OCI-LY3 (cell line): ENCODE results near the gene SUPT3H.

Experiments
- H2AFZ ChIP-seq: fragments of 200-600, 300-600 bp; shearing (Covaris generic); 2 replicates; pipeline ENCODE4 v1.6.0; 2014; ENCODE audit warnings: antibody characterized with exemption, low read depth, low read length
- H3K27ac ChIP-seq: fragments of 200-600, 300-600 bp; sonication (generic); 2 replicates; pipeline ENCODE4 v1.5.1; 2014; ENCODE audit warnings: mild to moderate bottlenecking, low read length, moderate library complexity, mixed read lengths
- H3K27me3 ChIP-seq: fragments of 200-600, 300-600 bp; sonication (generic); 2 replicates; pipeline ENCODE4 v1.6.1; 2014; ENCODE audit warnings: low read depth, low read length, mixed read lengths
- H3K36me3 ChIP-seq: fragments of 200-600, 300-600 bp; sonication (generic); replicated peaks from 2 replicates; pipeline ENCODE3; 2014; ENCODE audit warnings: low read depth, low read length, mixed read lengths
- H3K4me1 ChIP-seq: fragments of 300-600, 200-600 bp; sonication (generic); 2 replicates; pipeline ENCODE4 v1.6.1; 2014; ENCODE audit warnings: low read length, mixed read lengths
- H3K4me2 ChIP-seq: fragments of 200-600, 300-600 bp; sonication (generic); 2 replicates; pipeline ENCODE4 v1.6.1; 2014; ENCODE audit warnings: low read length, mixed read lengths
- H3K4me3 ChIP-seq: fragments of 300-600, 200-600 bp; sonication (generic); 2 replicates; pipeline ENCODE4 v1.5.1; 2014; ENCODE audit warnings: antibody characterized with exemption, mild to moderate bottlenecking, low read length, moderate library complexity
- H3K79me2 ChIP-seq: fragments of 300-600, 200-600 bp; shearing (Covaris generic); 2 replicates; pipeline ENCODE4 v1.6.1; 2014; ENCODE audit warnings: mild to moderate bottlenecking, low read length, mixed read lengths
- H3K9ac ChIP-seq: fragments of 300-600, 200-600 bp; shearing (Covaris generic); 2 replicates; pipeline ENCODE4 v1.6.0; 2014; ENCODE audit warnings: mild to moderate bottlenecking, low read length, moderate library complexity
- H3K9me3 ChIP-seq: fragments of 200-600, 300-600 bp; shearing (Covaris generic); 2 replicates; pipeline ENCODE4 v1.6.1; 2014; ENCODE audit warnings: low read length, mixed read lengths; ENCODE audit not compliant: insufficient read depth
- H4K20me1 ChIP-seq: fragments of 200-600, 300-600 bp; sonication (generic); 2 replicates; pipeline ENCODE4 v1.6.1; 2016; ENCODE audit warnings: low read length, mixed read lengths; ENCODE audit not compliant: insufficient read depth
- EZH2phosphoT487 ChIP-seq: fragments of 200-600 bp; shearing (Covaris generic); IDR thresholded peaks from 2 replicates; pipeline ENCODE4 v1.6.1; 2018; ENCODE audit warnings: antibody characterized with exemption, mixed run types, low read depth
- TF ChIP-seq, protein P1 (sequence below): fragments of 200-600, 300-600 bp; sonication (generic); IDR thresholded peaks from 2 replicates; pipeline ENCODE4 v1.5.1; 2014; ENCODE audit warnings: antibody characterized with exemption, low read length, low read depth

Gene SUPT3H

DNA sequence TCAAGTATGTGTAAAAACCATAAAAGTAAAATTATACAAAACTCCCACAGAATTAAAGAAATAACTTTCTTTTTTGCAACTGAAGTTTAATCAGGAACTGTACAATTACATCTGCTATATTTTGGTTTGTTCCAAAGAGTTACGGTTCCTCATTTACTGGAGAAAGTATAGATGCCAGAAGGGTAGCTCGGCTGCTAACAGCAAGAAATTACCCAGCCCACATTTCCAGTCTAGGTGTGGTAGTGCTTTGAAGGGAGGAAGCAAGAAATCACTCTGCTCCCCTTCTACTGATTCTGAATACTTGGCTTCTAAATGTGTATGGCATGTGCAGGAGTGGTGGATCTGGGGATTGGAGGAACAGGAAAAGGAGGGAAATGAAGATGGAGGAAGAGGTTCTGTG, 549.0 kb downstream of the SUPT3H start:
- TF ChIP-seq EZH2phosphoT487: no peak
- TF ChIP-seq, protein P1, sequence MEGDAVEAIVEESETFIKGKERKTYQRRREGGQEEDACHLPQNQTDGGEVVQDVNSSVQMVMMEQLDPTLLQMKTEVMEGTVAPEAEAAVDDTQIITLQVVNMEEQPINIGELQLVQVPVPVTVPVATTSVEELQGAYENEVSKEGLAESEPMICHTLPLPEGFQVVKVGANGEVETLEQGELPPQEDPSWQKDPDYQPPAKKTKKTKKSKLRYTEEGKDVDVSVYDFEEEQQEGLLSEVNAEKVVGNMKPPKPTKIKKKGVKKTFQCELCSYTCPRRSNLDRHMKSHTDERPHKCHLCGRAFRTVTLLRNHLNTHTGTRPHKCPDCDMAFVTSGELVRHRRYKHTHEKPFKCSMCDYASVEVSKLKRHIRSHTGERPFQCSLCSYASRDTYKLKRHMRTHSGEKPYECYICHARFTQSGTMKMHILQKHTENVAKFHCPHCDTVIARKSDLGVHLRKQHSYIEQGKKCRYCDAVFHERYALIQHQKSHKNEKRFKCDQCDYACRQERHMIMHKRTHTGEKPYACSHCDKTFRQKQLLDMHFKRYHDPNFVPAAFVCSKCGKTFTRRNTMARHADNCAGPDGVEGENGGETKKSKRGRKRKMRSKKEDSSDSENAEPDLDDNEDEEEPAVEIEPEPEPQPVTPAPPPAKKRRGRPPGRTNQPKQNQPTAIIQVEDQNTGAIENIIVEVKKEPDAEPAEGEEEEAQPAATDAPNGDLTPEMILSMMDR: no peak

DNA sequence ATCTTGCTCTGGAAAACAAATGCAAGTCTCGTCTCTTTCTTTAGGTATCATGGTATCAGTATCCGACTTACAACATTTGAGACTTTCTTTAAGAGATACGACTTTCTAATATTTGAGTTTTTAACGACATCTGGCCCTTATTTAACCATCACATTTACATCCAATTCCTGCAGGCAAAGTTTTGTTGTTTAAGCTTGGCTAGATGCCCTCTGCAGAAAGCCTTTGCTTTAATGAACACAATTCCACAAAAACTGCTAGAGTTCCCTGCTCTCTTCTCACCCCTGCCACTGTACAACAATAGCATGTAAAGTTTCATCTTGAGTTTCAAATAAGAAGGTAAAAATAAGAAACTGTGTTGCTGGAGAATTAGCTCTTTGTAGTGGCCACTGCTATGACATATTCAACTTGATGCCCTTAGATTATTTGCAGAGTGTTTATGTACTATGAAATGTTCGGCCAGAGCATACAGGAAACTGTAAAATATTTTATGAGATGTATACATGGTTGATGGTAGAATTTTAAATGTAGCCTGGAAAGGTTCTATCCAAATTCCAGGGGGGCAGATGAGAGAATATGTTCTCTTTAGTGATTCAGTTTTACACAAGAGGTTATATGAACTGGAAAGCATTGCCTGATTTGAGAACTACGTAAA, 551.6 kb downstream of the SUPT3H start:
- H3K79me2 ChIP-seq: no peaks in the 10 kb centered on the region
- no peak overlapping the region for H3K27ac ChIP-seq
- TF ChIP-seq, protein P1: no peak
- TF ChIP-seq EZH2phosphoT487: no peak
- H4K20me1 ChIP-seq: no peaks in the 10 kb centered on the region
- H3K4me2 ChIP-seq: no peak overlapping the region
- peaks cover 10% of the 10 kb centered on the region for H3K4me1 ChIP-seq
- no peaks in the 10 kb centered on the region for H3K9me3 ChIP-seq
- no peak overlapping the region for H2AFZ ChIP-seq
- H3K36me3 ChIP-seq: no peaks in the 10 kb centered on the region
- H3K4me3 ChIP-seq: no peak overlapping the region
- no peaks in the 10 kb centered on the region for H3K27me3 ChIP-seq
- H3K9ac ChIP-seq: no peak overlapping the region

More for the DNA sequence above, 549.0 kb downstream of the SUPT3H start:
- no peak overlapping the region for H3K4me2 ChIP-seq
- H3K79me2 ChIP-seq: no peaks in the 10 kb centered on the region
- no peaks in the 10 kb centered on the region for H3K27me3 ChIP-seq
- H3K27ac ChIP-seq: no peak overlapping the region
- no peak overlapping the region for H2AFZ ChIP-seq
- peaks cover 15% of the 10 kb centered on the region for H3K4me1 ChIP-seq
- H3K9ac ChIP-seq: no peak overlapping the region
- no peaks in the 10 kb centered on the region for H3K36me3 ChIP-seq
- H3K4me3 ChIP-seq: no peak overlapping the region
- no peaks in the 10 kb centered on the region for H3K9me3 ChIP-seq
- H4K20me1 ChIP-seq: no peaks in the 10 kb centered on the region

DNA sequence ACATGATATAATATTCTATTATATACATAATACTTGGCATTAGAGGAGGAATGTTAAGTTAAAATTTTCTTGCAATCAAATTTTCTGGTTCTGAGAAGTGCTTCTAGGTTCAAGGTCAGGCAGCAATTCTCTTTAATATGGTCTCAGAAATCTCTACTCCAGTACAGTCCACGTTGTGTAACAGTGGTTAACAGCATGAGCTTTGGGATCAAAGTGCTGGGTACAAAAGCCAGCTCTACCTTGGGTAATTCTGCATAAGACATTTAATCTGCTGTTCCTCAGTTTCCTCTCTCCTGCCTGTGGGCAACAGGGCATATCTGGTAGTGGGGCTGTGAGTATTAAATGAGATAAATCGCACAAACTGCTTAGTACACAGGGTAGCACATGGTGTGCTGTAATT, 552.5 kb downstream of the SUPT3H start:
- H3K27me3 ChIP-seq: no peaks in the 10 kb centered on the region
- no peak overlapping the region for H3K9ac ChIP-seq
- no peak overlapping the region for H3K4me3 ChIP-seq
- no peaks in the 10 kb centered on the region for H3K36me3 ChIP-seq
- H3K4me1 ChIP-seq: peaks cover 10% of the 10 kb centered on the region
- TF ChIP-seq, protein P1: no peak
- no peak for TF ChIP-seq EZH2phosphoT487
- no peaks in the 10 kb centered on the region for H3K79me2 ChIP-seq
- no peaks in the 10 kb centered on the region for H3K9me3 ChIP-seq
- no peak overlapping the region for H3K27ac ChIP-seq
- no peaks in the 10 kb centered on the region for H4K20me1 ChIP-seq
- H2AFZ ChIP-seq: no peak overlapping the region
- H3K4me2 ChIP-seq: no peak overlapping the region

DNA sequence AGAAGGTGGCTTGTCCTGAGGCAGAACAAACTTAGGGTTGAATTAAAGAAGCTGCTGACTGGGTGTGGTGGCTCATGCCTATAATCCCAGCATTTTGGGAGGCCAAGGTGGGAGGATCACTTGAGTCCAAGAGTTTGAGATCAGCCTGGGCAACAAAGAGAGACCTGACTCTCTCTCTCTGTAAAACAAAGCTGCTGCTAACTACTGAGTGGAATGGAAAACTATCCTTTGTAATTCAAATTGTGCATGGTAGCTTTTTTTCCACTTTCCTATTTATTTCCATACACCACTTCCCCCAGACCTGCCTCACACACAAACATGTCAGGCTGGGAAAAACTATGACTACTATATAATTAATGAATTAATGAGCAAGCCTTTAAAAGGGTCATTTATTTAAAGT, 553.2 kb downstream of the SUPT3H start:
- Histone ChIP-seq H2AFZ (no peak overlapping the region), H3K27ac (no peak overlapping the region), H3K4me2 (no peak overlapping the region), H3K27me3 (no peaks in the 10 kb centered on the region), H3K4me1 (peaks cover 10% of the 10 kb centered on the region), H3K9ac (no peak overlapping the region), H3K36me3 (no peaks in the 10 kb centered on the region), H3K4me3 (no peak overlapping the region), H4K20me1 (no peaks in the 10 kb centered on the region), H3K9me3 (no peaks in the 10 kb centered on the region), H3K79me2 (no peaks in the 10 kb centered on the region)
- no peak for TF ChIP-seq EZH2phosphoT487
- TF ChIP-seq, protein P1: no peak
